Measurements from ENCODE around the gene KRR1.

DNA sequence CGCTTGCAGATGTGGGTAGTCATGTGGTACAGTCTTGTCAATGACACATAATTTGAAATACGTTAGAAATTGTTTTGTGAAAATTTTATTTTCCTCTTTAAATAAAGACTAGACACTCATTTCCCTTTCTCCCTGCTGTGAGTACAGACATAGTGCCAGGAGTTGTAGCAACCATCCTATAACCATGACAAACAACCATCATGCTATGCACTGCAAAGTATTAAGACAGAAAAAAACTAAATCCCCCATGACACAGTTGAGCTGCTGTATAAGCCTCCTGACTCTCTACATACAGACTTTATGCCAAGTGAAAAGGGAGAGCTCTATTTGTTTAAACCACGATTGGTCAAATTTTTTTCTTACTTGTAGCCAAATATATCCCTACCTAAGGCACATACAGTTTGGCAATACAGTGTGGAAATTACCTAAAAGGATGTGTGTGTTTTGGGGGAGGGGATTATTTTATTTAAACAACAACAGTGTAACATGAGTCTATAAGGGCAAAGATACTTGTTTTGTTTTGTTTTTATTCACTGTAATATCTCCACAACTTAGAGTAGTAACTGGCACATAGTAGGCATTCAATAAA is 45.0 kb upstream of the KRR1 start:
- no peak for TF ChIP-seq CTCF (IDR thresholded peaks at IDR 0.05; ENCODE audit: insufficient read depth, low read depth, low read length)
- TF ChIP-seq EZH2 (IDR thresholded peaks at IDR 0.05; ENCODE audit: insufficient read depth, low read length), result no peak
